ENCODE results near the gene SLC39A6. TPM values are rescaled to one million over a fixed set of nuclear protein-coding genes. Genes with fewer than 3 reads are reported as not detected.

SLC39A6 gene
- total and polyA plus RNA-seq, 4 donors, result 4.7 to 59.2 (median 31.0) TPM

- DNase-seq, result no peak
- peaks cover 17 to 54% (median 44%) of the 10 kb centered on the region in 4 donors for H3K36me3 ChIP-seq (ENCODE audit: control insufficient read depth in 4 of 4, insufficient read depth in 4 of 4, low read length in 4 of 4)
- no peaks in the 10 kb centered on the region for H3K4me1 ChIP-seq (ENCODE audit: control insufficient read depth in 5 of 5, insufficient read depth in 5 of 5, low read length in 5 of 5)
- no peaks in the 10 kb centered on the region for H3K27me3 ChIP-seq (ENCODE audit: control insufficient read depth in 3 of 3, insufficient read depth in 3 of 3, low read length in 2 of 3)
- no peak overlapping the region for H3K9ac ChIP-seq (ENCODE audit: insufficient read depth in 1 of 2, low read length in 2 of 2)
- no peak overlapping the region for H3K27ac ChIP-seq (ENCODE audit: low read depth in 1 of 2, low read length in 1 of 2)
- no peaks in the 10 kb centered on the region for H3K9me3 ChIP-seq (ENCODE audit: control insufficient read depth in 4 of 4, insufficient read depth in 3 of 4, low read length in 3 of 4)
- H3K4me3 ChIP-seq, result no peak overlapping the region
- ATAC-seq (ENCODE audit: insufficient read depth, low FRiP score), result no peak
- TF ChIP-seq CTCF (IDR thresholded peaks at IDR 0.05; ENCODE audit: control extremely low read depth, extremely low read depth), result no peak
- 78 to 89% methylated on average over 2 of the region's 2 CpGs for WGBS, 2 donors
Measured at GRCh38 chr18:36153771-36154170, 24.6 kb upstream of the SLC39A6 start.

GRCh38 chr18:36153203-36153602 lies 24.1 kb upstream of the SLC39A6 start:
- TF ChIP-seq CTCF (IDR thresholded peaks at IDR 0.05; ENCODE audit: control extremely low read depth, extremely low read depth), result no peak
- H3K27me3 ChIP-seq (ENCODE audit: control insufficient read depth in 3 of 3, insufficient read depth in 3 of 3, low read length in 2 of 3), result no peaks in the 10 kb centered on the region
- H3K4me3 ChIP-seq, result no peak overlapping the region
- DNase-seq (no peak), ATAC-seq (ENCODE audit: insufficient read depth, low FRiP score) (no peak)
- H3K36me3 ChIP-seq (ENCODE audit: control insufficient read depth in 4 of 4, insufficient read depth in 4 of 4, low read length in 4 of 4), result peaks cover 23 to 51% (median 44%) of the 10 kb centered on the region in 4 donors
- H3K4me1 ChIP-seq (ENCODE audit: control insufficient read depth in 5 of 5, insufficient read depth in 5 of 5, low read length in 5 of 5), result no peaks in the 10 kb centered on the region
- WGBS, 2 donors, result 85 to 91% methylated on average over 4 of the region's 4 CpGs
- no peaks in the 10 kb centered on the region for H3K9me3 ChIP-seq (ENCODE audit: control insufficient read depth in 4 of 4, insufficient read depth in 3 of 4, low read length in 3 of 4)
- H3K9ac ChIP-seq (ENCODE audit: insufficient read depth in 1 of 2, low read length in 2 of 2), result no peak overlapping the region
- H3K27ac ChIP-seq (ENCODE audit: low read depth in 1 of 2, low read length in 1 of 2), result no peak overlapping the region

DNA sequence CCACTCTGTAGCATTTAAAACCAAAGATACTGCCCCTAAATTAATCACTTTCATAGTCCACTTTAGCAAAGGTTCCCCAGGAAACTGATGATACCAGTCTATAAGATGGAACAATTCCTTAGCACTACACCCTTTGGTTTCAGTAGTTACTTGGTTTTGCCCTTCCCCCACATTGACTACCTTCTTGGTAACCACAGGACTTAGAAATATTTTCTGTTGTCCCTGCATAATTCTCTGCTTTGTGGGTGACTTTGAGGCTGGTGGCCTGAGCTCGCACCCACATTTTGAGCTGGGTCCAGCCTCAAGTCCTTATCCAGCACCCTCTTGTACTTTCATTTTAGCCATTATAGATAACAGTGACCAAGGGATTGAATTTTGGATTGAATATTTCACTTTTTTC lies 23.6 kb upstream of the SLC39A6 start:
- DNase-seq (no peak), ATAC-seq (ENCODE audit: insufficient read depth, low FRiP score) (no peak)
- Histone ChIP-seq H3K4me1 (ENCODE audit: control insufficient read depth in 5 of 5, insufficient read depth in 5 of 5, low read length in 5 of 5) (no peaks in the 10 kb centered on the region), H3K27ac (ENCODE audit: low read depth in 1 of 2, low read length in 1 of 2) (no peak overlapping the region), H3K9me3 (ENCODE audit: control insufficient read depth in 4 of 4, insufficient read depth in 3 of 4, low read length in 3 of 4) (no peaks in the 10 kb centered on the region), H3K27me3 (ENCODE audit: control insufficient read depth in 3 of 3, insufficient read depth in 3 of 3, low read length in 2 of 3) (no peaks in the 10 kb centered on the region), H3K36me3 (ENCODE audit: control insufficient read depth in 4 of 4, insufficient read depth in 4 of 4, low read length in 4 of 4) (peaks cover 25 to 49% (median 43%) of the 10 kb centered on the region in 4 donors), H3K9ac (ENCODE audit: insufficient read depth in 1 of 2, low read length in 2 of 2) (no peak overlapping the region), H3K4me3 (no peak overlapping the region)
- 93 to 97% methylated on average over 1 of the region's 1 CpG for WGBS, 2 donors
- no peak for TF ChIP-seq CTCF (IDR thresholded peaks at IDR 0.05; ENCODE audit: control extremely low read depth, extremely low read depth)
